GM12874 (cell line): ENCODE data around the gene FBXL22.

Source experiments
- CTCF ChIP-seq: IDR thresholded peaks from 2 replicates; pipeline ENCODE4 v1.5.1; 2011; ENCODE audit warnings: low read depth, mild to moderate bottlenecking, control low read depth, low read length, moderate library complexity; ENCODE audit not compliant: insufficient read depth

Gene FBXL22

GRCh38 chr15:63559753-63560152, 37.4 kb upstream of the FBXL22 start:
- no peak for TF ChIP-seq CTCF

- no peak for TF ChIP-seq CTCF
Measured at GRCh38 chr15:63560741-63561448, 36.3 kb upstream of the FBXL22 start.

- no peak for TF ChIP-seq CTCF
Measured at GRCh38 chr15:63564093-63564492, 33.1 kb upstream of the FBXL22 start.

- TF ChIP-seq CTCF: no peak
Measured at GRCh38 chr15:63565536-63566186, 31.5 kb upstream of the FBXL22 start.

GRCh38 chr15:63572749-63573464, 24.3 kb upstream of the FBXL22 start:
- TF ChIP-seq CTCF: no peak

- TF ChIP-seq CTCF: no peak
Measured at GRCh38 chr15:63573533-63573932, 23.7 kb upstream of the FBXL22 start.

- TF ChIP-seq CTCF: no peak
Measured at GRCh38 chr15:63575312-63575711, 21.9 kb upstream of the FBXL22 start.
